ENCODE results near the gene POMGNT1. TPM values are rescaled to one million over a fixed set of nuclear protein-coding genes. Genes with fewer than 3 reads are reported as not detected.
"Not testable (repeated sequence)": the region's sequence is repeated elsewhere in the genome, so short reads cannot be mapped to it uniquely, and the experiment has no call there.

The POMGNT1 gene
- total RNA-seq: 10 to 100 TPM; 32.4 to 32.9 TPM

DNA sequence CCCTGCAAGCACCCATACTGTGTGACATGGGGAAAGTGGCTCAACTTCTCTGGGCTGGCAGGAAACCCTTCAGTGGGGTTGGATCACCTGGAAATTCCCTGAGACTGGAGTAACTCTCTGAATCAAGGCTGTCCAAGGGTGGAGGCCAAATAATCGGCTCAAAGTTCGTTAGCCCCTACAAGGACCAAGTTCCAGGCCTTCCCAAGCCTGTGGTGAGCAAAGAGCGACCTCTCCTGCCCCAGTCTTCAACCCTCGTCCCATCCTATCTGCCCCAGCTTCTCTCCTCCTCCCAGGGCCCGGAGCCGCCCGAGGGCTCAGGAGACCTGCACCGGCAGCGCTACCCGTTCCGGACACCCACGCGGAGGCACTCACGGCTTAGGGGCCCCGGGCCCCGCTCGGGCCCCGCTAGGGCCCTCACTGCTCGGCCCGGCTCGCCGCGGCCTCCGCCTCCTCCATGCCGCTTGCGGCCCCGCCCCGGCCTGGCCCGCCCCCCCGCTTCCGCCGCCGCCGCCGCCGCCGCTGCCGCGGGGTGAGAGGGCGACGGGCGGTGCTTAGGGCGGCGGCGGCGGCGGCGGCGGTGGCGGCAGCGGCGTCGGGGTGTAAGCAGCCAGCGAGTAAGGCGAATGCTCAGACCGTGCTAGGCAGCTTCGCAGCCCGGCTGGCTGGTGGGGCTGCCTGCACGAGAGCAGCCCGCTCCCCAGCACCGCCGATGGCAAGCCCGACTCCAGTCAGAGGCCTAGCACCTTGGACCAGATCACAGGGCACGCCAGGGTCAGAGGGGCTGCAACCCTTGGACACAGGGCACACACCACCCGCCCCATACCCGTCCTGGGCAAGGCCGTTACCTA, at the start of gene POMGNT1:
TSS of gene POMGNT1 (minus strand) at position 471 of the 848 bp plus-strand sequence. CDS start 613 bp downstream, outside the sequence.
- H3K4me1 Mint-ChIP-seq (ENCODE audit: low read depth): peaks cover 29% of the 10 kb centered on the region
- peaks cover 3% of the 10 kb centered on the region for H3K36me3 Mint-ChIP-seq (ENCODE audit: low read depth)
- CTCF ChIA-PET: interaction anchor here (0.7 to 2.4 kb wide), 4 partner anchors 16 to 66 kb away, joined by 3 to 7 read pairs (median 3); partner anchors contain the start of gene PIK3R3
- intact Hi-C loops (cut with micrococcal nuclease): loop anchor here (1.0 to 5.0 kb wide), 4 partner anchors 13 to 511 kb away; partner anchors contain the start of genes GPBP1L1, NSUN4, RAD54L and TMEM69
- H3K9me3 Mint-ChIP-seq: no peaks in the 10 kb centered on the region
- DNase-seq: peak; percentile 73
- H3K27ac Mint-ChIP-seq: peak within 1 kb of the TSS; percentile 70
- no peaks in the 10 kb centered on the region for H3K27me3 Mint-ChIP-seq (ENCODE audit: low read depth)
- H3K4me3 Mint-ChIP-seq: peak within 1 kb of the TSS; percentile 81

DNA sequence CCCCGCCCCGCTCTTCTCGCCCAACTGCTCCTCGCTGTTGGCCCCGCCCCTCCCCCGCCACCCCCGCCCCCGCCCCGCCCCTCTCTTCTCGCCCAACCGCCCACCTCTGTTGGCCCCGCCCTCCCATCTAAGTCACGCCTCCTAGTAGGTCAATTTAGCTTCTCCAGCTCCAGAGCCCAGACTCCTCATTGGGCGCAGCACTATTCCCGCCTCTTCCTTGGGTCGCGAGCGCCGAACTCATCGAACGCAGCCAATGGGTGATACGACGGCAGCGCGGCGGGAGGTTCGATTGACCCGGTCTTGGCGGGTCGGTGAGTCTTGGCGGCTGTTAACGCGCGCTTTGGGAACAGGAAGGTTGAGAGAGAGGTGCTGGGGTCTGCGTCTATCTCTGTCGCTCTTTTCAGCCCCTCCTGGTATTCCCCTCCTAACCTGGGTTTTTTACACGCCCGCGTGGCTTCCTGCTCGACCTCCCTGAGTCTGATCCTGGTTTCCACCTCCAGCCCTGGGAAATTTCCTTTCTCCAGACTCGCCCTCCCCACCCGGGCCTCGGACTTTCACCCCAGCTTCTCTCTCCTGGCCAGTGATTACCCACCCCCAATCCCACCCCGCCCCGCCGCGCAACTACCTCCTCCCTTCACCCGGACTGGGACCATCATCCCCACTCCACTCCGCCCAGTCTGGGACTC, 49.3 kb upstream of the POMGNT1 start, which contains the start of gene RAD54L:
TSS of gene RAD54L (plus strand) at position 328 of the 686 bp plus-strand sequence. CDS start 643 bp downstream, outside the sequence.
- Mint-ChIP-seq H3K4me1 (ENCODE audit: low read depth) (peaks cover 23% of the 10 kb centered on the region), H3K4me3 (peak within 1 kb of the TSS; percentile 99), H3K27ac (peak within 1 kb of the TSS; percentile 92), H3K36me3 (ENCODE audit: low read depth) (peaks cover 40% of the 10 kb centered on the region), H3K27me3 (ENCODE audit: low read depth) (no peaks in the 10 kb centered on the region), H3K9me3 (no peaks in the 10 kb centered on the region)
- intact Hi-C loops (cut with micrococcal nuclease): loop anchor here (1.0 to 10.0 kb wide), 9 partner anchors 40 to 909 kb away; partner anchors contain the start of genes GPBP1L1, IPP, NASP and NSUN4
- DNase-seq: peak; percentile 99
- CTCF ChIA-PET: interaction anchor here (0.6 to 1.8 kb wide), 6 partner anchors 24 to 1211 kb away, joined by 3 to 12 read pairs (median 3); partner anchors contain the start of genes LRRC41 and UQCRH

DNA sequence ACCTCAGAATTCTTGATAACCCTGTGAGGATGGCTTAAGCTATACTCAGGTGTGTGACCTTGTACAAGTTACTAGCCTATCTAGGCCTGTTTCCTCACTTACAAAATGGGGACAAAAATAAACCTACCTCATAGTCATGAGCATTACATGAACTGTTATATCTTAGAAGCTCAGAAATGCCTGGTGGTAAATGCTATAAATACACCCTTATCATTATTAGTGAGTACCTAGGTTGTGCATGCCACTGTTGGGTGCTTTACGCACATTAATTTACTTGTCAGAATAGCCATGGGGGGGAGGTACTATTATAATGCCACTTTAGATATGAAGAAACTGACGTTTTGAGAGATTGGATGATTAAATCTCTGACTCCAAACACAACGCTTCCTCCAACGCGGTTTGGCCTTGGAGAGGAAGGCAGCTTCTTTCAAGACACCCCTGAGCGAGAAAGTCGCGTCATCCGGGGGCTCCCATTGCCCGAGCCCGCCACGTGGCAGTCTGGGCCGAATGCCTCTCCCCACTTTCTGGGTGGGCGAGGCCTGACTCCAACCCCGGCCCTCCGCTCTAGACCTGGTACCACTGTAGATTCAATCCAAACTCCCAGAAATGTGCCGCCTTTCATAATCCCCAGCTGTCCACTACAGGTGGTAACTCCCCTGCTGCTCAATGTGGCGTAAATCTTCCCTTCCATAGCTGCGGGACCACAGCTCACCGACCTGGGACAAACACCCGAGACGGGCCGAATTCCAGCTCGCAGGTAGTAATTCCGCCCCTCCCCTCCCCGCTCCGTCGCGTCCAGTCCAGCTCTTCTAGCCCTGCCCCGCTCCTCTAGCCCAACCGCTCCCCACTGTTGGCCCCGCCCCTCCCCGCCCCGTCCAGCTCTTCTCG, 48.6 kb upstream of the POMGNT1 start:
- H3K4me1 Mint-ChIP-seq (ENCODE audit: low read depth): peaks cover 22% of the 10 kb centered on the region
- H3K27ac Mint-ChIP-seq: peak overlapping the region; percentile 86
- H3K9me3 Mint-ChIP-seq: no peaks in the 10 kb centered on the region
- peaks cover 32% of the 10 kb centered on the region for H3K36me3 Mint-ChIP-seq (ENCODE audit: low read depth)
- H3K27me3 Mint-ChIP-seq (ENCODE audit: low read depth): no peaks in the 10 kb centered on the region
- intact Hi-C loops (cut with micrococcal nuclease): loop anchor here (1.0 to 10.0 kb wide), 9 partner anchors 41 to 908 kb away; partner anchors contain the start of genes GPBP1L1, IPP, NASP and PIK3R3
- peak; percentile 86 for DNase-seq
- H3K4me3 Mint-ChIP-seq: peak overlapping the region; percentile 90
- CTCF ChIA-PET: interaction anchor here (0.6 to 1.8 kb wide), 12 partner anchors 23 to 1210 kb away, joined by 3 to 12 read pairs (median 3); partner anchors contain the start of genes LRRC41, NSUN4 and UQCRH

DNA sequence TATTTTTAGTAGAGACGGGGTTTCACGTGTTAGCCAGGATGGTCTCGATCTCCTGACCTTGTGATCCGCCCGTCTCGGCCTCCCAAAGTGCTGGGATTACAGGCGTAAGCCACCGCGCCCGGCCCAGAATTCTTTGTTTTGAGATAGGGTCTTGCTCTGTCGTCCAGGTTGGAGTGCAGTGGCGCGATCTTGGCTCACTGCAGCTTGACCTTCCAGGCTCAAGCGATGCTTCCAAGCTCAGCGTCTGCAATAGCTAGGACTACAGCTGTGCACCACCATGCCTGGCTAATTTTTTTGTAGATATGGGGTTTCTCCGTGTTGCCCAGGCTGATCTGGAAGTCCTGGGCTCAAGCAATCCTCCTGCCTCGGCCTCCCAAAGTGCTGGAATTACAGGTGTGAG, 47.9 kb upstream of the POMGNT1 start:
- intact Hi-C loops (cut with micrococcal nuclease): loop anchor here (1.0 to 10.0 kb wide), 9 partner anchors 41 to 907 kb away; partner anchors contain the start of genes GPBP1L1, IPP, NASP and PIK3R3
- CTCF ChIA-PET: interaction anchor here (0.7 to 3.0 kb wide), 8 partner anchors 13 to 182 kb away, joined by 3 to 31 read pairs (median 3); partner anchors contain the start of gene NSUN4
- Mint-ChIP-seq H3K36me3 (ENCODE audit: low read depth) (peaks cover 26% of the 10 kb centered on the region), H3K27ac (peak overlapping the region; percentile 86), H3K4me1 (ENCODE audit: low read depth) (peaks cover 21% of the 10 kb centered on the region), H3K4me3 (peak overlapping the region; percentile 90)
- H3K9me3 Mint-ChIP-seq; H3K27me3 Mint-ChIP-seq (ENCODE audit: low read depth); DNase-seq: not testable (repeated sequence)

DNA sequence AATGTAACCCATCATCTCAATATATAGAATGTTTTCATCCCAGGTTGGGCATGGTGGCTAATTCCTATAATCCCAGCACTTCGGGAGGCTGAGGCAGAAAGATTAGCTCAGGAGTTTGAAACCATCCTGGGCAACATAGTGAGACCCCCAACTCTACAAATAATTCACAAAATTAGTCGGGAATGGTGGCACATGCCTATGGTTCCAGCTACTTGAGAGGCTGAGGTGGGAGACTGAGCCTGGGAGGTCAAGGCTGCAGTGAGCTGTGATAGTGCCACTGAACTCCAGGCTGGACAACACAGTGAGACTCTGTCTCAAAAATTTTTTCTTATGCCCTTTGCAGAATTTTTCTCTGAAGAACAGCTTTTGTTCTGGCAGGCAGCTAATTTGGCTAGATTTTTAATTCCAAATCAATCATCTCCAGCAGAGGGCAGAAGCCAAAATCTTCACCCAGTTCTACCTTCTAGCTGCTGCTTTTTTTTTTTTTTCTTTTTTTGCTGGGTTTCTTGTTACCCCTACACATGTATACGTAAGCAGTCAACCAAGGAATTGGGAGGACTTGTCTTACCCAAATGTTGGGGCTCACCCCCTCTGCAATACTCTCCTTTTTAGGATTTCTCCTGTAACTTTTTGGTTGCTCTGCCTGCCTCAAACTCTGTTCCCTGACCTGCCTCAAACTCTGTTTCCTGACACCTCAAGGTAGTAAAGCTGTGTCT, 46.6 kb upstream of the POMGNT1 start:
- Mint-ChIP-seq H3K36me3 (ENCODE audit: low read depth) (peaks cover 17% of the 10 kb centered on the region), H3K4me3 (no peak overlapping the region), H3K4me1 (ENCODE audit: low read depth) (peaks cover 21% of the 10 kb centered on the region), H3K27ac (no peak overlapping the region), H3K9me3 (no peaks in the 10 kb centered on the region), H3K27me3 (ENCODE audit: low read depth) (no peaks in the 10 kb centered on the region)
- intact Hi-C loops (cut with micrococcal nuclease): loop anchor here (5.0 to 10.0 kb wide), 3 partner anchors 42 to 720 kb away; partner anchors contain the start of genes IPP and PRDX1
- peak; percentile 17 for DNase-seq
- CTCF ChIA-PET: interaction anchor here (0.5 to 3.0 kb wide), 22 partner anchors 11 to 1037 kb away, joined by 3 to 31 read pairs (median 4); partner anchors contain the start of genes NSUN4 and POMGNT1

DNA sequence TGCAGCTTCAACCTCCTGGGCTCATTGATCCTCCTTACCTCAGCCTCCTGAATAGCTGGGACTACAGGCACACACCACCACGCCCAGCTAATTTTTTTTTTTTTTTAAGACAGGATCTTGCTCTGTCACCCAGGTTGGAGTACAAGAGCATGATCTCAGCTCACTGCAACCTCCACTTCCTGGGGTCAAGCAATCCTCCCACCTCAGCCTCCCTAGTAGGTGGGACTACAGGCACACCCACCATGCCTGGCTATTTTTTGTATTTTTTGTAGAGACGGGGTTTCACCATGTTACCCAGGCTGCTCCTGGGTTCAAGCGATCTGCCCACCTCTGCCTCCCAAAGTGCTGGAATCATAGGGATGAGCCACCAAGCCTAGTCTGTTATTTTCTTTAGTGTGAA, 45.6 kb upstream of the POMGNT1 start:
- peaks cover 12% of the 10 kb centered on the region for H3K4me1 Mint-ChIP-seq (ENCODE audit: low read depth)
- H3K4me3 Mint-ChIP-seq; H3K27me3 Mint-ChIP-seq (ENCODE audit: low read depth); H3K27ac Mint-ChIP-seq; H3K9me3 Mint-ChIP-seq; H3K36me3 Mint-ChIP-seq (ENCODE audit: low read depth); DNase-seq: not testable (repeated sequence)
- intact Hi-C loops (cut with micrococcal nuclease): loop anchor here (10.0 kb wide), 1 partner anchor 719 kb away; the partner anchor contains the start of gene PRDX1
- CTCF ChIA-PET: interaction anchor here (0.8 to 3.0 kb wide), 3 partner anchors 10 to 62 kb away, joined by 3 to 31 read pairs (median 7); no protein-coding TSS in a partner anchor

DNA sequence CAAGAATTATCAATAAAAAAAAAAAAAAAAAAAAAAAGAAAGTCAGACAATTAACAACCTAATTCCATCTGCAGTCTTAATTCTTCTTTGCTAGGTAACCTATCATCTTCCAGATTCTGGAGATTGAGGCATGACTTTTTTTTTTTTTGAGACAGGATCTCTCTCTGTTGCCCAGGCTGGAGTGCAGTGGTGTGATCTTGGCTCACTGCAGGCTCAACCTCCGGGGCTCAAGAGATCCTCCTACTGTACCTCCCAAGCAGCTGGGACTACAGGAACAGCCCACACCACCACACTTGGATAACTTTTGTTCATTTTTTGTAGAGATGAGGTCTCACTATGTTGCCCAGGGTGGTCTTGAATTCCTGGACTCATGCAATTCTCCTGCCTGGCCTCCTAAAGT, 44.7 kb upstream of the POMGNT1 start:
- intact Hi-C loops (cut with micrococcal nuclease): loop anchor here (10.0 kb wide), 1 partner anchor 718 kb away; the partner anchor contains the start of gene PRDX1
- CTCF ChIA-PET: interaction anchor here (0.6 to 0.8 kb wide), 2 partner anchors 19 to 436 kb away, joined by 3 read pairs; no protein-coding TSS in a partner anchor

DNA sequence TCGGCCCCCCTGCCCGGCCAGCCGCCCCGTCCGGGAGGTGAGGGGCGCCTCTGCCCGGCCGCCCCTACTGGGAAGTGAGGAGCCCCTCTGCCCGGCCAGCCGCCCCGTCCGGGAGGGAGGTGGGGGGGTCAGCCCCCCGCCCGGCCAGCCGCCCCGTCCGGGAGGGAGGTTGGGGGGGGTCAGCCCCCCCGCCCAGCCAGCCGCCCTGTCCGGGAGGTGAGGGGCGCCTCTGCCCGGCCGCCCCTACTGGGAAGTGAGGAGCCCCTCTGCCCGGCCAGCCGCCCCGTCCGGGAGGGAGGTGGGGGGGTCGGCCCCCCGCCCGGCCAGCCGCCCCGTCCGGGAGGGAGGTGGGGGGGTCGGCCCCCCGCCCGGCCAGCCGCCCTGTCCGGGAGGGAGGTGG, 43.5 kb upstream of the POMGNT1 start:
- H3K4me3 Mint-ChIP-seq; CTCF ChIA-PET; H3K27ac Mint-ChIP-seq; H3K9me3 Mint-ChIP-seq; H3K27me3 Mint-ChIP-seq (ENCODE audit: low read depth); DNase-seq; H3K36me3 Mint-ChIP-seq (ENCODE audit: low read depth); H3K4me1 Mint-ChIP-seq (ENCODE audit: low read depth): not testable (repeated sequence)
- intact Hi-C loops (cut with micrococcal nuclease): loop anchor here (10.0 kb wide), 1 partner anchor 717 kb away; the partner anchor contains the start of gene PRDX1

More for the DNA sequence above, 44.7 kb upstream of the POMGNT1 start:
- peaks cover under 1% of the 10 kb centered on the region for H3K36me3 Mint-ChIP-seq (ENCODE audit: low read depth)
- no peaks in the 10 kb centered on the region for H3K27me3 Mint-ChIP-seq (ENCODE audit: low read depth)
- no peak overlapping the region for H3K4me3 Mint-ChIP-seq
- DNase-seq: no peak
- H3K9me3 Mint-ChIP-seq: peaks cover 6% of the 10 kb centered on the region
- H3K27ac Mint-ChIP-seq: no peak overlapping the region
- peaks cover 7% of the 10 kb centered on the region for H3K4me1 Mint-ChIP-seq (ENCODE audit: low read depth)

DNA sequence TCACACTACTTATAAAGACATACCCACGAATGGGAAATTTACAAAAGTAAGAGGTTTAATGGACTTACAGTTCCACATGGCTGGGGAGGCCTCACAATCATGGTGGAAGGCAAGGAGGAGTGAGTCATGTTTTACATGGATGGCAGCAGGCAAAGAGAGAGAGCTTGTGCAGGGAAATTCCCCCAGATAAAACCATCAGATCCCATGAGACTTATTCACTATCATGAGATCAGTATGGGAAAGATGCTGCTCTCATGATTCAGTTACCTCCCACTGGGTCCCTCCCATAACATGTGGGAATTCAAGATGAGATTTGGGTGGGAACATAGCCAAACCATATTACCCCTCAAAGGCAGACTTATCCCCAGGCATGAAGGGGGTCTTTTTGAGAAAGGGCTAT, 40.6 kb upstream of the POMGNT1 start:
- H3K36me3 Mint-ChIP-seq (ENCODE audit: low read depth): not testable (repeated sequence)

DNA sequence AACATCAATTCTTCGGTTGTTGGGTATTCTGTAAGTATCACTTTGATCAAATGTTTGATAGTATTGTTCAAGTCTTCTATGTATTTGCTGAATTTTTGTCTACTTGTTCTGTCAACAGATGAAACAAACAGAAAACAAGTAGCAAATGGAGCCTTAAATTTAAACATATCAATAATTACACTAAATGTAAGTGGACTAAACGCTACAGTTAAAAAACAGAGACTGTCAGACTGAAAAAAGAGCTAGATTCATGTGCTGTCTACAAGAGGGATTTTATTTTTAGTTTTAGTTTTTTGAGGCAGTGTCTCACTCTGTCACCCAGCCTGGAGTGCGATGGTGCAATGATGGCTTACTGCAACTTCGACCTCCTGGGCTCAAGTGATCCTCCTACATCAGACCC, 38.6 kb upstream of the POMGNT1 start:
- no peaks in the 10 kb centered on the region for H3K4me1 Mint-ChIP-seq (ENCODE audit: low read depth)
- no peaks in the 10 kb centered on the region for H3K36me3 Mint-ChIP-seq (ENCODE audit: low read depth)
- H3K9me3 Mint-ChIP-seq: peaks cover 6% of the 10 kb centered on the region
- no peak overlapping the region for H3K4me3 Mint-ChIP-seq
- H3K27me3 Mint-ChIP-seq (ENCODE audit: low read depth): no peaks in the 10 kb centered on the region
- H3K27ac Mint-ChIP-seq: no peak overlapping the region
- DNase-seq: no peak
- intact Hi-C loops (cut with micrococcal nuclease): no loop called here
- CTCF ChIA-PET: interaction anchor here (1.2 kb wide), 1 partner anchor 468 kb away, joined by 4 read pairs; no protein-coding TSS in a partner anchor

More for the DNA sequence above, 40.6 kb upstream of the POMGNT1 start:
- H3K4me3 Mint-ChIP-seq; intact Hi-C loops (cut with micrococcal nuclease); H3K4me1 Mint-ChIP-seq (ENCODE audit: low read depth); H3K9me3 Mint-ChIP-seq; DNase-seq; CTCF ChIA-PET; H3K27me3 Mint-ChIP-seq (ENCODE audit: low read depth); H3K27ac Mint-ChIP-seq: not testable (repeated sequence)
